HepG2 (cell line): ENCODE results near the gene CUL9. TPM values are rescaled to one million over a fixed set of nuclear protein-coding genes. Genes with fewer than 3 reads are reported as not detected.

Source experiments
- ATAC-seq: fragments of 200-7000 bp; cut with Tn5 transposase; 3 replicates; pipeline ENCODE4 v1.9.1; 2020; ENCODE audit warnings: mild to moderate bottlenecking, moderate library complexity
- BruUV-seq: library from RNA; stranded (reverse); fragments of 400-500 nt; replicated peaks from 2 replicates; lab custom pipeline; 2021; lab: Mats Ljungman, UMichigan
- CTCF ChIA-PET: fragments of 300-600 bp; formaldehyde crosslinking; extraction: SDS; loops from one replicate; lab custom pipeline; 2021; ENCODE audit warnings: low total read pairs, inconsistent platforms, low intra/inter-chr PET ratio; lab: Yijun Ruan, JAX
- POLR2A ChIA-PET: fragments of 350-600 bp; sonication (Branson Sonifier 250); formaldehyde crosslinking; loops from one replicate; lab custom pipeline; 2020; ENCODE audit warnings: antibody characterized with exemption, inconsistent platforms; lab: Yijun Ruan, JAX
- DNase-seq: peaks from one replicate; pipeline ENCODE4 v3.0.0-alpha.2; 2015; ENCODE audit warnings: low spot score
- FAIRE-seq: peaks from 3 replicates; lab custom pipeline; 2011; peaks lifted over from hg19 to GRCh38; lab: Jason Lieb, UNC
- H2AFZ ChIP-seq: one replicate; pipeline ENCODE4 v1.6.1; 2011; ENCODE audit warnings: low read length, inconsistent platforms
- H3K27ac ChIP-seq: fragments of 300-600 bp; 3 replicates; pipeline ENCODE4 v1.8.0; 2011; ENCODE audit warnings: mixed run types, mild to moderate bottlenecking, mixed read lengths, low read length, inconsistent platforms; ENCODE audit not compliant: insufficient read depth; ENCODE audit errors: extremely low read length
- H3K27me3 ChIP-seq, 2 experiments: fragments of 200-600 bp in 1 of 2; 2 replicates in 1 of 2; 3 replicates in 1 of 2; pipeline versions ENCODE4 v1.6.0 to v1.8.0; 2011; ENCODE audit warnings: low read length in 2 of 2, mild to moderate bottlenecking in 2 of 2, moderate library complexity in 2 of 2, inconsistent platforms in 1 of 2; ENCODE audit not compliant: insufficient read depth in 2 of 2, control insufficient read depth in 1 of 2
- H3K36me3 ChIP-seq, 2 experiments: fragments of 200-600 bp in 1 of 2; replicated peaks in 1 of 2; 2 replicates in 1 of 2; 3 replicates in 1 of 2; pipeline versions ENCODE4 v1.5.1 to v1.8.0; 2011; ENCODE audit warnings: low read length in 2 of 2, inconsistent platforms in 1 of 2; ENCODE audit not compliant: insufficient read depth in 2 of 2, control insufficient read depth in 1 of 2
- H3K4me1 ChIP-seq: 2 replicates; pipeline ENCODE4 v1.5.1; 2012; ENCODE audit warnings: low read length, inconsistent platforms; ENCODE audit not compliant: insufficient read depth
- H3K4me2 ChIP-seq: 2 replicates; pipeline ENCODE4 v1.6.0; 2011; ENCODE audit warnings: low read depth, low read length, inconsistent platforms
- H3K4me3 ChIP-seq, 3 experiments: fragments of 200-600 bp in 1 of 3; sonication (generic), shearing (Covaris generic) in 1 of 3; replicated peaks in 1 of 3; 2 replicates each; pipeline ENCODE4 v1.5.1; 2011 to 2016; ENCODE audit warnings: low read length in 3 of 3, inconsistent platforms in 2 of 3, low read depth in 2 of 3, mild to moderate bottlenecking in 2 of 3, control low read depth in 1 of 3, mixed read lengths in 1 of 3; ENCODE audit not compliant: insufficient read depth in 1 of 3
- H3K79me2 ChIP-seq: one replicate; pipeline ENCODE4 v1.6.1; 2011; ENCODE audit warnings: low read length, inconsistent platforms; ENCODE audit not compliant: insufficient read depth
- H3K9ac ChIP-seq: 2 replicates; pipeline ENCODE4 v1.6.0; 2011; ENCODE audit warnings: mild to moderate bottlenecking, low read depth, low read length, inconsistent platforms; ENCODE audit not compliant: insufficient read depth
- H3K9me3 ChIP-seq: 2 replicates; pipeline ENCODE4 v1.5.1; 2012; ENCODE audit warnings: mild to moderate bottlenecking, low read length
- H4K20me1 ChIP-seq: 2 replicates; pipeline ENCODE4 v1.6.0; 2011; ENCODE audit warnings: inconsistent platforms, mild to moderate bottlenecking, low read length, moderate library complexity; ENCODE audit not compliant: insufficient read depth
- CENPT ChIP-seq: sonication (generic); formaldehyde crosslinking; IDR thresholded peaks from 2 replicates; pipeline ENCODE4 v1.8.0; 2022; ENCODE audit warnings: low read depth, mild to moderate bottlenecking, moderate library complexity, missing genetic modification reagents
- DR1 ChIP-seq: sonication (generic); formaldehyde crosslinking; IDR thresholded peaks from 2 replicates; pipeline ENCODE4 v1.8.0; 2021; ENCODE audit warnings: mild to moderate bottlenecking, missing genetic modification reagents, inconsistent platforms
- EEA1 ChIP-seq: sonication (generic); formaldehyde crosslinking; IDR thresholded peaks from 2 replicates; pipeline ENCODE4 v1.5.1; 2020; ENCODE audit warnings: mild to moderate bottlenecking, missing genetic modification reagents, borderline replicate concordance
- HNRNPUL1 ChIP-seq: fragments of 200-400 bp; formaldehyde crosslinking; IDR thresholded peaks from 2 replicates; pipeline ENCODE4 v1.6.1; 2017; ENCODE audit warnings: low read depth, mild to moderate bottlenecking, low read length, moderate library complexity
- KLF16 ChIP-seq, 2 experiments: sonication (generic) in 1 of 2; formaldehyde crosslinking in 1 of 2; IDR thresholded peaks; 2 replicates each; pipeline versions ENCODE4 v1.6.1 to v1.8.0; 2016 to 2023; ENCODE audit warnings: missing genetic modification reagents in 2 of 2, missing compliant biosample characterization in 1 of 2
- PATZ1 ChIP-seq: sonication (generic); formaldehyde crosslinking; IDR thresholded peaks from 2 replicates; pipeline ENCODE4 v1.4.0; 2020; ENCODE audit warnings: missing genetic modification reagents
- SP1 ChIP-seq, 2 experiments: fragments of 450-650 bp in 1 of 2; sonication (generic) in 1 of 2; formaldehyde crosslinking in 1 of 2; IDR thresholded peaks; 2 replicates each; pipeline versions ENCODE4 v1.4.0 to v1.6.1; 2016 to 2020; ENCODE audit warnings: missing genetic modification reagents in 1 of 2
- ZFP36 ChIP-seq: fragments of 150-350 bp; IDR thresholded peaks from 2 replicates; pipeline ENCODE4 v1.6.1; 2018; ENCODE audit warnings: borderline replicate concordance, low read length, low read depth; ENCODE audit not compliant: partially characterized antibody
- ZNF225 ChIP-seq: sonication (generic); formaldehyde crosslinking; IDR thresholded peaks from 2 replicates; pipeline ENCODE4 v1.4.0; 2020; ENCODE audit warnings: mild to moderate bottlenecking, missing genetic modification reagents
- ZNF343 ChIP-seq: sonication (generic); formaldehyde crosslinking; IDR thresholded peaks from 2 replicates; pipeline ENCODE4 v1.4.0; 2020; ENCODE audit warnings: mild to moderate bottlenecking, missing genetic modification reagents
- ZNF570 ChIP-seq: sonication (generic); formaldehyde crosslinking; IDR thresholded peaks from 2 replicates; pipeline ENCODE4 v1.4.0; 2020; ENCODE audit warnings: mild to moderate bottlenecking, missing genetic modification reagents, borderline replicate concordance
- ZNF629 ChIP-seq: sonication (generic); formaldehyde crosslinking; conservative IDR thresholded peaks from 2 replicates; pipeline ENCODE4 v1.5.0; 2020; ENCODE audit warnings: missing genetic modification reagents
- ZSCAN20 ChIP-seq: sonication (generic); formaldehyde crosslinking; IDR thresholded peaks from 2 replicates; pipeline ENCODE4 v1.4.0; 2020; ENCODE audit warnings: missing genetic modification reagents, mild to moderate bottlenecking, borderline replicate concordance
- WGBS: methylation state at CpG from one replicate; pipeline ENCODE4 v1.1.6; 2017; ENCODE audit warnings: low lambda C conversion rate; 5-methylcytosine and 5-hydroxymethylcytosine counted together
- in situ Hi-C: cut with HindIII; loops from 2 replicates; pipeline ENCODE4 v1.10.0; 2017; ENCODE audit warnings: low pct_unique_long_range_greater_than_20kb; ENCODE audit not compliant: extremely low pct_ligation_motif_present
- intact Hi-C: fragments of 100-400 bp; cut with micrococcal nuclease; formaldehyde crosslinking; loops from one replicate; pipeline ENCODE4 v1.10.0; 2022; ENCODE audit not compliant: unreplicated experiment
- polyA plus RNA-seq, 8 experiments: library from polyadenylated mRNA; depleted of rRNA in 3 of 8; stranded (reverse) in 7 of 8; unstranded in 1 of 8; fragments of >200 nt; fragmentation: Illumina TruSeq in 4 of 8; extraction: Trizol in 4 of 8; gene quantifications; 2 replicates each; pipeline versions ENCODE4 v1.2.1 to v1.2.3, GENCODE V29; 2011 to 2016; ENCODE audit warnings: low read depth in 4 of 8, missing spikeins in 1 of 8, mixed read lengths in 1 of 8; ENCODE audit not compliant: insufficient read depth in 1 of 8
- total RNA-seq, 5 experiments: library from RNA; depleted of rRNA; stranded (reverse); fragments of >200 nt; fragmentation: Illumina TruSeq; extraction: Trizol; gene quantifications; 2 replicates each; pipeline ENCODE4 v1.2.3, GENCODE V29; 2016; ENCODE audit warnings: low read depth in 1 of 5
- TF ChIP-seq, protein P1 (sequence below): sonication (generic); formaldehyde crosslinking; conservative IDR thresholded peaks from 2 replicates; pipeline ENCODE4 v1.4.0; 2020; ENCODE audit warnings: missing genetic modification reagents
- TF ChIP-seq, protein P2 (sequence below): sonication (generic); formaldehyde crosslinking; IDR thresholded peaks from 2 replicates; pipeline ENCODE4 v1.8.0; 2022; ENCODE audit warnings: mild to moderate bottlenecking, missing genetic modification reagents, moderate library complexity
- TF ChIP-seq, protein P3 (sequence below): IDR thresholded peaks from 2 replicates; pipeline ENCODE4 v1.6.1; 2012; ENCODE audit warnings: low read depth, low read length, improper control_type of control experiment

CUL9 gene
- total and polyA plus RNA-seq, 2 of the 13 experiments (the other 11 are each of a cell fraction or from before 2014, with no cell fraction given), result 11.4 to 13.7 TPM

- no peak overlapping the region for H2AFZ ChIP-seq
- peaks cover 2% of the 10 kb centered on the region for H3K79me2 ChIP-seq
- H3K4me2 ChIP-seq, result peak overlapping the region; percentile 82; the same call in 1 of the 2 replicates
- no peaks in the 10 kb centered on the region for H3K36me3 ChIP-seq
- H3K27ac ChIP-seq, result peak overlapping the region; percentile 91
- H3K4me3 ChIP-seq, result no peak overlapping the region
- DNase-seq (no peak), FAIRE-seq (no peak), ATAC-seq (no peak)
- no peaks in the 10 kb centered on the region for H4K20me1 ChIP-seq
- H3K4me1 ChIP-seq, result peaks cover 99% of the 10 kb centered on the region
- in situ Hi-C loops, result no loop called here
- no peaks in the 10 kb centered on the region for H3K27me3 ChIP-seq
- ChIA-PET POLR2A (interaction anchor here (0.7 to 20.0 kb wide), 11 partner anchors 10 to 248 kb away, joined by 3 to 314 read pairs (median 4); partner anchors contain the start of genes ABCC10, DNPH1, POLR1C and SLC22A7), CTCF (no interaction called here)
- H3K9ac ChIP-seq, result peak overlapping the region; percentile 10
- intact Hi-C loops, result loop anchor here (10.0 kb wide), 1 partner anchor 155 kb away; the partner anchor contains the start of gene ABCC10
- 94% methylated on average over 44 of the region's 44 CpGs for WGBS
- no peaks in the 10 kb centered on the region for H3K9me3 ChIP-seq
- no TSS peak for BruUV-seq
- no peak for TF ChIP-seq ZNF225 (CRISPR knock-in tag)
- no peak for TF ChIP-seq ZNF343 (CRISPR knock-in tag)
- TF ChIP-seq, protein P1, sequence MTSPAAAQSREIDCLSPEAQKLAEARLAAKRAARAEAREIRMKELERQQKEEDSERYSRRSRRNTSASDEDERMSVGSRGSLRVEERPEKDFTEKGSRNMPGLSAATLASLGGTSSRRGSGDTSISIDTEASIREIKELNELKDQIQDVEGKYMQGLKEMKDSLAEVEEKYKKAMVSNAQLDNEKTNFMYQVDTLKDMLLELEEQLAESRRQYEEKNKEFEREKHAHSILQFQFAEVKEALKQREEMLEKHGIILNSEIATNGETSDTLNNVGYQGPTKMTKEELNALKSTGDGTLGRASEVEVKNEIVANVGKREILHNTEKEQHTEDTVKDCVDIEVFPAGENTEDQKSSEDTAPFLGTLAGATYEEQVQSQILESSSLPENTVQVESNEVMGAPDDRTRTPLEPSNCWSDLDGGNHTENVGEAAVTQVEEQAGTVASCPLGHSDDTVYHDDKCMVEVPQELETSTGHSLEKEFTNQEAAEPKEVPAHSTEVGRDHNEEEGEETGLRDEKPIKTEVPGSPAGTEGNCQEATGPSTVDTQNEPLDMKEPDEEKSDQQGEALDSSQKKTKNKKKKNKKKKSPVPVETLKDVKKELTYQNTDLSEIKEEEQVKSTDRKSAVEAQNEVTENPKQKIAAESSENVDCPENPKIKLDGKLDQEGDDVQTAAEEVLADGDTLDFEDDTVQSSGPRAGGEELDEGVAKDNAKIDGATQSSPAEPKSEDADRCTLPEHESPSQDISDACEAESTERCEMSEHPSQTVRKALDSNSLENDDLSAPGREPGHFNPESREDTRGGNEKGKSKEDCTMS, result no peak
- TF ChIP-seq, protein P2, sequence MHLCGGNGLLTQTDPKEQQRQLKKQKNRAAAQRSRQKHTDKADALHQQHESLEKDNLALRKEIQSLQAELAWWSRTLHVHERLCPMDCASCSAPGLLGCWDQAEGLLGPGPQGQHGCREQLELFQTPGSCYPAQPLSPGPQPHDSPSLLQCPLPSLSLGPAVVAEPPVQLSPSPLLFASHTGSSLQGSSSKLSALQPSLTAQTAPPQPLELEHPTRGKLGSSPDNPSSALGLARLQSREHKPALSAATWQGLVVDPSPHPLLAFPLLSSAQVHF (CRISPR knock-in tag), result no peak
- TF ChIP-seq, protein P3, sequence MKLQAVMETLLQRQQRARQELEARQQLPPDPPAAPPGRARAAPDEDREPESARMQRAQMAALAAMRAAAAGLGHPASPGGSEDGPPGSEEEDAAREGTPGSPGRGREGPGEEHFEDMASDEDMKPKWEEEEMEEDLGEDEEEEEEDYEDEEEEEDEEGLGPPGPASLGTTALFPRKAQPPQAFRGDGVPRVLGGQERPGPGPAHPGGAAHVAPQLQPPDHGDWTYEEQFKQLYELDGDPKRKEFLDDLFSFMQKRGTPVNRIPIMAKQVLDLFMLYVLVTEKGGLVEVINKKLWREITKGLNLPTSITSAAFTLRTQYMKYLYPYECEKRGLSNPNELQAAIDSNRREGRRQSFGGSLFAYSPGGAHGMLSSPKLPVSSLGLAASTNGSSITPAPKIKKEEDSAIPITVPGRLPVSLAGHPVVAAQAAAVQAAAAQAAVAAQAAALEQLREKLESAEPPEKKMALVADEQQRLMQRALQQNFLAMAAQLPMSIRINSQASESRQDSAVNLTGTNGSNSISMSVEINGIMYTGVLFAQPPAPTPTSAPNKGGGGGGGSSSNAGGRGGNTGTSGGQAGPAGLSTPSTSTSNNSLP, result no peak
- peak; percentile 46; the same call in 1 of the 2 replicates for TF ChIP-seq EEA1 (CRISPR knock-in tag)
- TF ChIP-seq ZSCAN20 (CRISPR knock-in tag), result no peak
- no peak for TF ChIP-seq DR1 (CRISPR knock-in tag)
- 0 out of 2 replicates have a peak, but pooled peaks have one; percentile 1 for TF ChIP-seq ZNF629 (CRISPR knock-in tag)
- TF ChIP-seq KLF16 (CRISPR knock-in tag; IDR thresholded peaks at IDR 0.05), result 0 out of 4 replicates have a peak, but pooled peaks of 1 of the 2 experiments have one; percentile 9
- TF ChIP-seq ZNF570 (CRISPR knock-in tag), result no peak
- TF ChIP-seq PATZ1 (CRISPR knock-in tag), result no peak
- no peak for TF ChIP-seq CENPT (CRISPR knock-in tag)
- TF ChIP-seq ZFP36, result peak; percentile 88
- TF ChIP-seq SP1 (IDR thresholded peaks at IDR 0.05), result no peak
- TF ChIP-seq SP1 (CRISPR knock-in tag; IDR thresholded peaks at IDR 0.05), result peak; percentile 9; the same call in 1 of the 2 replicates
- TF ChIP-seq HNRNPUL1, result no peak
Measured at GRCh38 chr6:43269273-43270007, 87.4 kb downstream of the CUL9 start.
